Lung (tissue), 12 donors: ENCODE data around the gene MINDY4. TPM values are rescaled to one million over a fixed set of nuclear protein-coding genes. Genes with fewer than 3 reads are reported as not detected.

Experiments used
- ATAC-seq: fragments of 200-7000 bp; cut with Tn5 transposase; one replicate; pipeline ENCODE4 v1.9.1; 2020; ENCODE audit warnings: moderate number of reproducible peaks; ENCODE audit not compliant: insufficient read depth, low FRiP score
- DNase-seq, 3 donors: peaks; one replicate each; pipeline ENCODE4 v3.0.0-alpha.2; 2013 to 2017
- H3K27ac ChIP-seq, 2 donors: one replicate each; pipeline ENCODE4 v1.5.1; 2013; ENCODE audit warnings: mild to moderate bottlenecking in 2 of 2, moderate library complexity in 2 of 2, control low read depth in 1 of 2, inconsistent platforms in 1 of 2, low read depth in 1 of 2, low read length in 1 of 2
- H3K27me3 ChIP-seq, 3 donors: one replicate each; pipeline ENCODE4 v1.5.1; 2013; ENCODE audit warnings: low read length in 2 of 3; ENCODE audit not compliant: control insufficient read depth in 3 of 3, insufficient read depth in 3 of 3
- H3K36me3 ChIP-seq, 4 donors: one replicate each; pipeline ENCODE4 v1.5.1; 2013; ENCODE audit warnings: low read length in 4 of 4, mild to moderate bottlenecking in 1 of 4, moderate library complexity in 1 of 4; ENCODE audit not compliant: control insufficient read depth in 4 of 4, insufficient read depth in 4 of 4
- H3K4me1 ChIP-seq, 5 donors: one replicate each; pipeline ENCODE4 v1.5.1; 2013; ENCODE audit warnings: low read length in 5 of 5, mild to moderate bottlenecking in 2 of 5, moderate library complexity in 1 of 5; ENCODE audit not compliant: control insufficient read depth in 5 of 5, insufficient read depth in 5 of 5
- H3K4me3 ChIP-seq: one replicate; pipeline ENCODE4 v1.5.1; 2013; ENCODE audit warnings: mild to moderate bottlenecking, control low read depth, moderate library complexity
- H3K9ac ChIP-seq, 2 donors: one replicate each; pipeline ENCODE4 v1.5.1; 2013; ENCODE audit warnings: low read length in 2 of 2, control low read depth in 1 of 2; ENCODE audit not compliant: insufficient read depth in 1 of 2
- H3K9me3 ChIP-seq, 4 donors: one replicate each; pipeline ENCODE4 v1.5.1; 2013; ENCODE audit warnings: low read length in 3 of 4, mild to moderate bottlenecking in 1 of 4, moderate library complexity in 1 of 4; ENCODE audit not compliant: control insufficient read depth in 4 of 4, insufficient read depth in 3 of 4
- whole genome bisulfite sequencing, 2 donors: extraction: QIAGEN DNeasy Blood & Tissue Kit; methylation state at CpG; one replicate each; pipeline ENCODE4 v1.1.7; 2013; 5-methylcytosine and 5-hydroxymethylcytosine counted together
- polyA plus RNA-seq, 2 donors: library from polyadenylated mRNA; stranded (reverse); fragments of 200-250 nt; gene quantifications; one replicate each; pipeline ENCODE4 v1.2.1, GENCODE V29; 2013
- total RNA-seq, 2 donors: library from RNA; depleted of rRNA in 1 of 2; stranded (reverse); fragments of >200 nt in 1 of 2; gene quantifications; one replicate each; pipeline ENCODE4 v1.2.1, GENCODE V29; 2014 to 2021
- TF ChIP-seq, protein P1 (sequence below): IDR thresholded peaks from 2 replicates; pipeline ENCODE4 v1.5.1; 2012; ENCODE audit warnings: mild to moderate bottlenecking; ENCODE audit errors: control extremely low read depth, extremely low read depth
- donor health status: control.
- donor health status: control.
- donor health status: Bipolar disorder and iron deficiency.
- donor health status: healthy.
- donor health status: DM: yes; HTN: yes; CAD: no.

The MINDY4 gene
- total and polyA plus RNA-seq, 4 donors: 5.0 to 24.1 (median 10.7) TPM

GRCh38 chr7:30814700-30815387, 43.6 kb downstream of the MINDY4 start:
- peak in 2 of 3 donors; percentile 8 to 29 for DNase-seq
- WGBS, 2 donors: 62 to 83% methylated on average over 4 of the region's 4 CpGs
- ATAC-seq: peak; percentile 50

DNA sequence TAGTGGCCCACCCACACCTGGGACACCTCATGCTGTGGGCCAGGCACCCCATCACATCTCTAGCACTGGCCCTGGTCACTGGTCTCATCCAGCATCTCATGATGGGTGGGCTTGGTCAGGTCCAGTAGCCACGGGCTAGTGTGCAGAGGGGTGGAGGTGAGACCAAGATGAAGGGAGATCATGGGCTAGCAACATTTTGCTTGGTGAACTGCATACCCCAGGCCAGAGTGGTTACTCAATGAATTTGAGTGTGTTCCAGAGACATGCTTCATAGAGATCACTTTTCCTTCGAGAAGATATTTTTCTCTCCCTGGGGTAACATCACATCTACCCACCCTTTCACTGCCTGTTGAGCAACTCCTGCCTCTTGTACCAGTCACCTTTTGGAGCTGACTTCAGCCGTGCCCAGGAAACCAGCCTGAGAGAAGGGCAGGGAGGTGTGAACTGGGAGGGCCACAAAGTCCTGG, 44.2 kb downstream of the MINDY4 start:
- peaks cover 5 to 21% (median 11%) of the 10 kb centered on the region in 5 donors for H3K4me1 ChIP-seq
- no peaks in the 10 kb centered on the region for H3K27me3 ChIP-seq
- no peak for DNase-seq
- peaks cover 0 to 2% (median 0%) of the 10 kb centered on the region in 4 donors for H3K36me3 ChIP-seq
- no peak overlapping the region for H3K9ac ChIP-seq
- H3K4me3 ChIP-seq: no peak overlapping the region
- no peaks in the 10 kb centered on the region for H3K9me3 ChIP-seq
- ATAC-seq: no peak
- WGBS, 2 donors: 57 to 76% methylated on average over 3 of the region's 3 CpGs
- H3K27ac ChIP-seq: peak overlapping the region; percentile 17 to 65
- TF ChIP-seq, protein P1, sequence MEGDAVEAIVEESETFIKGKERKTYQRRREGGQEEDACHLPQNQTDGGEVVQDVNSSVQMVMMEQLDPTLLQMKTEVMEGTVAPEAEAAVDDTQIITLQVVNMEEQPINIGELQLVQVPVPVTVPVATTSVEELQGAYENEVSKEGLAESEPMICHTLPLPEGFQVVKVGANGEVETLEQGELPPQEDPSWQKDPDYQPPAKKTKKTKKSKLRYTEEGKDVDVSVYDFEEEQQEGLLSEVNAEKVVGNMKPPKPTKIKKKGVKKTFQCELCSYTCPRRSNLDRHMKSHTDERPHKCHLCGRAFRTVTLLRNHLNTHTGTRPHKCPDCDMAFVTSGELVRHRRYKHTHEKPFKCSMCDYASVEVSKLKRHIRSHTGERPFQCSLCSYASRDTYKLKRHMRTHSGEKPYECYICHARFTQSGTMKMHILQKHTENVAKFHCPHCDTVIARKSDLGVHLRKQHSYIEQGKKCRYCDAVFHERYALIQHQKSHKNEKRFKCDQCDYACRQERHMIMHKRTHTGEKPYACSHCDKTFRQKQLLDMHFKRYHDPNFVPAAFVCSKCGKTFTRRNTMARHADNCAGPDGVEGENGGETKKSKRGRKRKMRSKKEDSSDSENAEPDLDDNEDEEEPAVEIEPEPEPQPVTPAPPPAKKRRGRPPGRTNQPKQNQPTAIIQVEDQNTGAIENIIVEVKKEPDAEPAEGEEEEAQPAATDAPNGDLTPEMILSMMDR: no peak

More at GRCh38 chr7:30814700-30815387, 43.6 kb downstream of the MINDY4 start:
- H3K9me3 ChIP-seq: no peaks in the 10 kb centered on the region
- H3K4me1 ChIP-seq: peaks cover 5 to 21% (median 11%) of the 10 kb centered on the region in 5 donors
- H3K36me3 ChIP-seq: peaks cover 0 to 2% (median 0%) of the 10 kb centered on the region in 4 donors
- H3K9ac ChIP-seq: no peak overlapping the region
- TF ChIP-seq, protein P1: no peak
- H3K27ac ChIP-seq: peak overlapping the region; percentile 17 to 65
- no peak overlapping the region for H3K4me3 ChIP-seq
- no peaks in the 10 kb centered on the region for H3K27me3 ChIP-seq

DNA sequence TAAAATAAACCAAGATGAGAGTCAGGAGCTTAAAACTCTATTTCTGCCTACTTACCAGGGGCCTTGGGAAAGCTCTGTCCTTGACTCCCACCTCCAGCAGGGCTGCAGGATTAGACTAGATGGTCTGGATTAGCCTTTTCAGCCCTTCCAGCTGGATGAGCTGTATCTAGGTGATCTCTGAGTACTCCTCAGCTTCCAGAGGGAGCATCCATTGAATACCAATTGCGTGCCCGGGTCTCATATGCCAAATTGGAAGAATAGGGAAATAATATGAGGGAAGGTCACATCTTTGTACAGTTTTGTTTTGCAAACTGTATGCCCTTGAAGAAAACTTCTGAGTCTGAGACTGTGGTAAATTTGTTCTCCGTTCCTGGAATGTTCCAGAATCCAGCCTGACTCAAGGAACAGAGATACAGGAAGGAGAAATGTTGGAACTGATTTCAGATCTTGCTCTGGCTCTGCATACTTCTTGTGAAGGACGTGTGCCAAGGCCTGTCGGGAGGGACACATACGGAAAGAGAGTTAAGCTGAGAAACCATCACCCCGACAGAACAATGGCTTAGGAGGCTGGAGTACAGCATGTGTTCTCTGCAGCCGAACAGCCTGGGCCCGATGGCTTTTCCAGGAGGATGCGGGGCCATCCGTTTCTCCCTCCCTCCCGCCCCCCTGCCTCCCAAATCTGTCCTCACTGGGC, 44.9 kb downstream of the MINDY4 start:
- H3K9ac ChIP-seq: no peak overlapping the region
- 69 to 77% methylated on average over 12 of the region's 12 CpGs for WGBS, 2 donors
- DNase-seq: peak in 2 of 3 donors; percentile 11 to 26
- H3K27me3 ChIP-seq: no peaks in the 10 kb centered on the region
- no peak overlapping the region for H3K4me3 ChIP-seq
- H3K4me1 ChIP-seq: peaks cover 5 to 21% (median 11%) of the 10 kb centered on the region in 5 donors
- H3K36me3 ChIP-seq: peaks cover 0 to 2% (median 0%) of the 10 kb centered on the region in 4 donors
- TF ChIP-seq, protein P1: no peak
- ATAC-seq: no peak
- peak overlapping the region; percentile 17 to 73 for H3K27ac ChIP-seq
- H3K9me3 ChIP-seq: no peaks in the 10 kb centered on the region
